Progenitor cell of endocrine pancreas (in vitro differentiated cells): ENCODE data around the gene MFSD2A. TPM values are rescaled to one million over a fixed set of nuclear protein-coding genes. Genes with fewer than 3 reads are reported as not detected.
"Not testable (repeated sequence)": the region's sequence is repeated elsewhere in the genome, so short reads cannot be mapped to it uniquely, and the experiment has no call there.

Experiments
- DNase-seq: peaks from one replicate; pipeline ENCODE4 v3.0.0; 2021; ENCODE audit warnings: low spot score; ENCODE audit not compliant: unreplicated experiment
- H3K27ac Mint-ChIP-seq: 2 replicates; pipeline ENCODE4 v1.8.0; 2021; ENCODE audit warnings: mild to moderate bottlenecking, moderate library complexity, mixed read lengths
- H3K27me3 Mint-ChIP-seq: 2 replicates; pipeline ENCODE4 v1.8.0; 2021; ENCODE audit warnings: mixed read lengths
- H3K36me3 Mint-ChIP-seq: 2 replicates; pipeline ENCODE4 v1.8.0; 2022; ENCODE audit warnings: mixed read lengths; ENCODE audit not compliant: insufficient read depth
- H3K4me1 Mint-ChIP-seq: 2 replicates; pipeline ENCODE4 v1.8.0; 2021; ENCODE audit warnings: low read depth, mixed read lengths
- H3K4me3 Mint-ChIP-seq: 2 replicates; pipeline ENCODE4 v1.8.0; 2021; ENCODE audit warnings: low read depth, mild to moderate bottlenecking, moderate library complexity, mixed read lengths
- H3K9me3 Mint-ChIP-seq: 2 replicates; pipeline ENCODE4 v1.8.0; 2021; ENCODE audit warnings: low read depth, mixed read lengths
- total RNA-seq: library from RNA; stranded (reverse); gene quantifications from 2 replicates; pipeline ENCODE4 v1.2.1, GENCODE V29; 2021
- TF ChIP-seq, protein P1 (sequence below): fragments of 200-600 bp; sonication (generic); IDR thresholded peaks from one replicate; pipeline ENCODE4 v1.5.0; 2021; ENCODE audit warnings: antibody characterized with exemption, mild to moderate bottlenecking; ENCODE audit not compliant: unreplicated experiment

MFSD2A gene
- total RNA-seq, 1 donor from 2014 or later, result 1.8 TPM

DNA sequence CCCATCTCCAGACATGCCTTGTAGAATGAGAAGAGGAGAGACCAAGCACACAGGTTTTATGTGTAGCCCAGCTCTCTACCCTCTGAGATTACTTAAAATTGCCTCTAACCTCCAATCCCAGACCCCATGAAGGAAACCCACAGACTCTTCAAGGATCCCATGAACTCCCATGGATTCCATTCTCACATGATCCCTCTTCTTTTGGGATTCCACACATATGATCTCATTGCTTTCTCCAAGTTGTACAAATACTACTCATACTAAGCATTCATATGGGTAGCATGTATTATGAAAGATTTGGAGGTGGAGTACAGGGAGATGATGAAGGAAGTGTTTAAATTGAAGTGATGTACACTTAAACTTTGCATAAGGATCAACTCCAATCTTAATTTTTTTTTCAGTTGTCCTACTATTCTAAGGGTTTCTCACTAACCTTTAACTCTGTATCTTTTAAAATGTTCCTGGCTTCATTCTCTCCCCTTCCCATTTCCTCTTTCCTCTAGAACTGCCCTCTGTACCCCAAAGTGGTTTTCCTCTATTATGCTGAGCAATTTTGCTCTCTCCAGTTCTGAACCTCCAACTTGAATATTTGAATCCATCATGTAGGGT is 41.6 kb downstream of the MFSD2A start:
- peak overlapping the region; percentile 43 for H3K27ac Mint-ChIP-seq
- no peaks in the 10 kb centered on the region for H3K36me3 Mint-ChIP-seq
- TF ChIP-seq, protein P1, sequence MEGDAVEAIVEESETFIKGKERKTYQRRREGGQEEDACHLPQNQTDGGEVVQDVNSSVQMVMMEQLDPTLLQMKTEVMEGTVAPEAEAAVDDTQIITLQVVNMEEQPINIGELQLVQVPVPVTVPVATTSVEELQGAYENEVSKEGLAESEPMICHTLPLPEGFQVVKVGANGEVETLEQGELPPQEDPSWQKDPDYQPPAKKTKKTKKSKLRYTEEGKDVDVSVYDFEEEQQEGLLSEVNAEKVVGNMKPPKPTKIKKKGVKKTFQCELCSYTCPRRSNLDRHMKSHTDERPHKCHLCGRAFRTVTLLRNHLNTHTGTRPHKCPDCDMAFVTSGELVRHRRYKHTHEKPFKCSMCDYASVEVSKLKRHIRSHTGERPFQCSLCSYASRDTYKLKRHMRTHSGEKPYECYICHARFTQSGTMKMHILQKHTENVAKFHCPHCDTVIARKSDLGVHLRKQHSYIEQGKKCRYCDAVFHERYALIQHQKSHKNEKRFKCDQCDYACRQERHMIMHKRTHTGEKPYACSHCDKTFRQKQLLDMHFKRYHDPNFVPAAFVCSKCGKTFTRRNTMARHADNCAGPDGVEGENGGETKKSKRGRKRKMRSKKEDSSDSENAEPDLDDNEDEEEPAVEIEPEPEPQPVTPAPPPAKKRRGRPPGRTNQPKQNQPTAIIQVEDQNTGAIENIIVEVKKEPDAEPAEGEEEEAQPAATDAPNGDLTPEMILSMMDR, result no peak

DNA sequence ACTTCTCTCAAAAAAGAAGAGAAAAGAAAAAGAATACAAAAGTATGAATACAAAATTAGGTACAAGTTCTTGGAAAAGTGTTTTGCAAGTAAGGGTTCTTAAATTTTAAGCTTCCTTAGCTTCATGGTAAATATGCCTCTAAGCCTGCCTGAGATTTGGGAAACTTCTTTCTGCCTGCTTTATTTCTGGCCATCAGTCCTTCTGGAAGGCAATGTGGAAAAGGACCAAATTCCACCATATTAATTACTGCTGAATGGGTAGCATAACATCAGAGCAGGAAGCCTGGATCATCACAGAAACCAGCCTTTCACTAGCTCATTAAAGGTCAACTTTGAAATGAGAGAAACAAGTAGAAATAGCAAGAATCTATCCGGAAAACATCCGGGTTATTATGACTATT is 46.5 kb downstream of the MFSD2A start:
- Mint-ChIP-seq H3K4me1 (no peaks in the 10 kb centered on the region), H3K27me3 (no peaks in the 10 kb centered on the region), H3K27ac (no peak overlapping the region), H3K4me3 (no peak overlapping the region), H3K36me3 (peaks cover 1% of the 10 kb centered on the region), H3K9me3 (peaks cover 13% of the 10 kb centered on the region)
- TF ChIP-seq, protein P1, result no peak
- DNase-seq, result no peak

More for the DNA sequence above, 41.6 kb downstream of the MFSD2A start:
- Mint-ChIP-seq H3K4me3 (no peak overlapping the region), H3K27me3 (no peaks in the 10 kb centered on the region), H3K4me1 (no peaks in the 10 kb centered on the region), H3K9me3 (no peaks in the 10 kb centered on the region)
- DNase-seq, result no peak

DNA sequence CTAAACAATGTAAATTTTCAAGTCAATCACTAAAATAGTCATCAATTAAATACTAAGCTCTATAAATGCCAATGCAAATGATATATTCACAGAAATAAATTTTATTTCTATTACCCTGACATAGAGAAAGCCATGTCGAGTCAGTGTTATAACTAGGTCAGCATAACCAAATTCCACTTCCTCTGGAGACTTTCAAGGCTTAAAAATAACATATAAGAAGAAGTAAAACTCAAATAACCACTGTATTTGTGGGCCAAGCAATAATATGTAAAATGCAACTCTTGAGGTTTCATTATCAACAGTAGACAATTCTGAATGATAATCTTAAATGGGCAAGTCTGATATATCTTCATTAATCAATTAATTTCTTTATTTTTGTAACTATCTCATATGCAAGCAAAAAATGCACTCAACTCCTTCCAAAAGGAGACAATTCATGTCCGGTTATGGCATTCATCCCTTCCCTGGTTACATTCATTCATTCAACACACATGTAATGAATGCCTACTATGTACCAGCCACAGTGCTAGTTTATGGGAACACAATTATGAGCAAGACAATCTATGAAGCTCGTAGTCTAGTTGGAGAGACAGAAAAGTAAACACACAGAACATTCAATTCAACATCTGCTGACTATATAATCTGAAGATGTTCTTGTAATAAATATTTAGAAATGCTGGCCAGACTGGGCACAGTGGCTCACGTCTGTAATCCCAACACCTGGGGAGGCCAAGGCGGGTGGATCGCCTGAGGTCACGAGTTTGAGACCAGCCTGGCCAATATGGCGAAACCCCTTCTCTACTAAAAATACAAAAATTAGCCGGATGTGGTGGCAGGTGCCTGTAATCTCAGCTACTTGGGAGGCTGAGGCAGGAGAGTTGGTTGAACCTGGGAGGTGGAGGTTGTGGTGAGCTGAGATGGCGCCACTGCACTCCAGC is 48.5 kb downstream of the MFSD2A start:
- Mint-ChIP-seq H3K27me3 (no peaks in the 10 kb centered on the region), H3K27ac (peak overlapping the region; percentile 73), H3K4me1 (no peaks in the 10 kb centered on the region), H3K36me3 (peaks cover 1% of the 10 kb centered on the region), H3K9me3 (peaks cover 13% of the 10 kb centered on the region), H3K4me3 (no peak overlapping the region)
- DNase-seq, result no peak
- TF ChIP-seq, protein P1, result no peak

DNA sequence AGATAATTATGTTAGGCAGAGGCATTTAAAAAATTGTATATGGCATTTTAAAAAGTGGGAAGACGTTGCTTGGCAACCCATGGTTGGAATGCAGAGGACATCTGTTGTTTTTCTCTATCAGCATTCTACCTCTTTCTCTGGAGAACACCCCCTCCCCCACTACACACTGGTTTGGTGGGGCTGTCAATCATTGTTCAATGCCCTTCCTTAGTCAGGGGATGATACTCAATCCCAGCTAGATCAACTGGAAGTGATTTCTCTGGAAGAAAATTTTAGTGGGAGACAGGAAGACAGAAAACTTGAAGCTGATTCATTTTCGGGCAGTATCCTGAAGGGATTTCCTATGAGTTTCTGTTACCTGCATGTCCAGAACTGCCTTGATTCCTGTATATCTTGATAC is 49.9 kb downstream of the MFSD2A start:
- Mint-ChIP-seq H3K27ac (no peak overlapping the region), H3K4me1 (no peaks in the 10 kb centered on the region), H3K4me3 (no peak overlapping the region), H3K36me3 (peaks cover 1% of the 10 kb centered on the region), H3K9me3 (peaks cover 13% of the 10 kb centered on the region), H3K27me3 (no peaks in the 10 kb centered on the region)
- no peak for DNase-seq
- TF ChIP-seq, protein P1, result no peak

DNA sequence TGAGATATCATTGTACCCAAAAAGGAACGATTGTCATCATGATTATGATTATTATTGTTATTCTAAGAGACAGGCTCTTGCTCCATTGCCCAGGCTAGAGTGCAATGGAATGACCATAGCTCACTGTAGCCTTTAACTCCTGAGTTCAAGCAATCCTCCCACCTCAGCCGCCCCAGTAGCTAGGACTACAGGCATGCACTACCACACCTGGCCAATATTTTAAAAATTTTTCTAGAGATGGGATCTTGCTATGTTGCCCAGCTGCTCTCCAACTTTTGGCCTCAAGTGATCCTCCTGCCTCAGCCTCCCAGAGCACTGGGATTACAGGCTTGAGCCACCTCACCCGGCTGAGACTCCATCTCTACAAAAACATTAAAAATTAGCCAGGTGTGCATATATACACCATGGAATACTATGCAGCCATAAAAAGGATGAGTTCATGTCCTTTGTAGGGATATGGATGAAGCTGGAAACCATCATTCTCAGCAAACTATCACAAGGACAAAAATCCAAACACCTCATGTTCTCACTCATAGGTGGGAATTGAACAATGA is 52.6 kb downstream of the MFSD2A start:
- DNase-seq, H3K4me3 Mint-ChIP-seq, H3K4me1 Mint-ChIP-seq, H3K27me3 Mint-ChIP-seq, H3K27ac Mint-ChIP-seq, H3K36me3 Mint-ChIP-seq: not testable (repeated sequence)
- peaks cover 13% of the 10 kb centered on the region for H3K9me3 Mint-ChIP-seq
